Neural cell (in vitro differentiated cells): ENCODE results near the gene ITGA11. TPM values are rescaled to one million over a fixed set of nuclear protein-coding genes. Genes with fewer than 3 reads are reported as not detected.

Experiments
- H2AFZ ChIP-seq: fragments of 200-600, 300-800 bp; sonication (generic), shearing (Covaris generic); 2 replicates; pipeline ENCODE4 v1.6.0; 2014; ENCODE audit warnings: low read depth, mild to moderate bottlenecking, antibody characterized with exemption, low read length, moderate library complexity
- H3F3A ChIP-seq: fragments of 200-600 bp; shearing (Covaris generic); 2 replicates; pipeline ENCODE4 v1.6.1; 2016; ENCODE audit warnings: mild to moderate bottlenecking, moderate library complexity, mixed read lengths, antibody characterized with exemption, low read length; ENCODE audit not compliant: insufficient read depth, poor library complexity, severe bottlenecking
- H3K27ac ChIP-seq: fragments of 200-600, 300-800 bp; sonication (generic), shearing (Covaris generic); 2 replicates; pipeline ENCODE4 v1.5.1; 2014; ENCODE audit warnings: mild to moderate bottlenecking, low read length, moderate library complexity
- H3K27me3 ChIP-seq: fragments of 300-800, 200-600 bp; sonication (generic), shearing (Covaris generic); 2 replicates; pipeline ENCODE4 v1.6.0; 2014; ENCODE audit warnings: mild to moderate bottlenecking, low read depth, low read length, moderate library complexity; ENCODE audit not compliant: insufficient read depth
- H3K36me3 ChIP-seq: fragments of 300-800, 200-600 bp; sonication (generic), shearing (Covaris generic); 2 replicates; pipeline ENCODE4 v1.5.1; 2014; ENCODE audit warnings: mild to moderate bottlenecking, antibody characterized with exemption, low read length, moderate library complexity; ENCODE audit not compliant: insufficient read depth
- H3K4me2 ChIP-seq: fragments of 300-800, 200-600 bp; sonication (generic), shearing (Covaris generic); 2 replicates; pipeline ENCODE4 v1.6.0; 2014; ENCODE audit warnings: mild to moderate bottlenecking, low read length
- H3K4me3 ChIP-seq: fragments of 300-800, 200-600 bp; sonication (generic), shearing (Covaris generic); 2 replicates; pipeline ENCODE4 v1.5.1; 2014; ENCODE audit warnings: mild to moderate bottlenecking, low read length, moderate library complexity
- H3K79me2 ChIP-seq: fragments of 200-600 bp; shearing (Covaris generic); replicated peaks from 2 replicates; pipeline ENCODE4 v1.6.0; 2014; ENCODE audit warnings: mild to moderate bottlenecking, low read length, moderate library complexity; ENCODE audit not compliant: insufficient read depth
- H3K9ac ChIP-seq: fragments of 300-800, 200-600 bp; sonication (generic), shearing (Covaris generic); 2 replicates; pipeline ENCODE4 v1.6.1; 2016; ENCODE audit warnings: mild to moderate bottlenecking, low read length, mixed read lengths
- H3K9me2 ChIP-seq: fragments of 200-600 bp; shearing (Covaris generic); 2 replicates; pipeline ENCODE4 v1.6.1; 2016; ENCODE audit warnings: mild to moderate bottlenecking, low read length, mixed read lengths; ENCODE audit not compliant: insufficient read depth
- H3K9me3 ChIP-seq: fragments of 200-600, 300-800 bp; sonication (generic), shearing (Covaris generic); 2 replicates; pipeline ENCODE4 v1.6.1; 2016; ENCODE audit warnings: mild to moderate bottlenecking, mixed run types, low read length, moderate library complexity, mixed read lengths
- H4K20me1 ChIP-seq: fragments of 200-600 bp; shearing (Covaris generic); 2 replicates; pipeline ENCODE4 v1.6.1; 2016; ENCODE audit warnings: mild to moderate bottlenecking, mixed run types; ENCODE audit not compliant: insufficient read depth
- EP300 ChIP-seq: fragments of 450-650 bp; conservative IDR thresholded peaks from 2 replicates; pipeline ENCODE4 v1.6.1; 2014; ENCODE audit warnings: antibody characterized with exemption, mild to moderate bottlenecking, moderate library complexity; ENCODE audit not compliant: poor library complexity, severe bottlenecking
- EZH2 ChIP-seq: fragments of 200-600, 300-800 bp; shearing (Covaris generic), sonication (generic); IDR thresholded peaks from 2 replicates; pipeline ENCODE4 v1.6.1; 2014; ENCODE audit warnings: antibody characterized with exemption, low read length, borderline replicate concordance, mild to moderate bottlenecking; ENCODE audit not compliant: insufficient read depth, poor library complexity, severe bottlenecking
- MXI1 ChIP-seq: fragments of 450-650 bp; conservative IDR thresholded peaks from 2 replicates; pipeline ENCODE4 v1.6.1; 2014; ENCODE audit warnings: antibody characterized with exemption, mild to moderate bottlenecking; ENCODE audit not compliant: poor library complexity, severe bottlenecking
- POLR2AphosphoS5 ChIP-seq: IDR thresholded peaks from 2 replicates; pipeline ENCODE4 v1.6.1; 2012
- RAD21 ChIP-seq: fragments of 450-650 bp; conservative IDR thresholded peaks from 2 replicates; pipeline ENCODE4 v1.6.1; 2014; ENCODE audit warnings: antibody characterized with exemption, mild to moderate bottlenecking, moderate library complexity
- SMC3 ChIP-seq: fragments of 450-650 bp; conservative IDR thresholded peaks from 2 replicates; pipeline ENCODE4 v1.6.1; 2014; ENCODE audit warnings: antibody characterized with exemption, mild to moderate bottlenecking, moderate library complexity; ENCODE audit not compliant: poor library complexity
- TAF1 ChIP-seq: IDR thresholded peaks from 2 replicates; pipeline ENCODE4 v1.6.1; 2012; ENCODE audit warnings: low read depth
- polyA minus RNA-seq: library from RNA; depleted of rRNA, polyadenylated mRNA; stranded (reverse); fragments of >200 nt; gene quantifications from 2 replicates; pipeline ENCODE4 v1.2.3, GENCODE V29; 2014
- polyA plus RNA-seq: library from polyadenylated mRNA; depleted of rRNA; stranded (reverse); fragments of >200 nt; gene quantifications from 2 replicates; pipeline ENCODE4 v1.2.3, GENCODE V29; 2014
- TF ChIP-seq, protein P1 (sequence below): IDR thresholded peaks from 2 replicates; pipeline ENCODE4 v1.6.1; 2012; ENCODE audit warnings: borderline replicate concordance
- TF ChIP-seq, protein P2 (sequence below): fragments of 450-650 bp; IDR thresholded peaks from 2 replicates; pipeline ENCODE4 v1.5.1; 2014; ENCODE audit warnings: antibody characterized with exemption, mild to moderate bottlenecking, moderate library complexity; ENCODE audit not compliant: poor library complexity, severe bottlenecking

The ITGA11 gene, protein sequence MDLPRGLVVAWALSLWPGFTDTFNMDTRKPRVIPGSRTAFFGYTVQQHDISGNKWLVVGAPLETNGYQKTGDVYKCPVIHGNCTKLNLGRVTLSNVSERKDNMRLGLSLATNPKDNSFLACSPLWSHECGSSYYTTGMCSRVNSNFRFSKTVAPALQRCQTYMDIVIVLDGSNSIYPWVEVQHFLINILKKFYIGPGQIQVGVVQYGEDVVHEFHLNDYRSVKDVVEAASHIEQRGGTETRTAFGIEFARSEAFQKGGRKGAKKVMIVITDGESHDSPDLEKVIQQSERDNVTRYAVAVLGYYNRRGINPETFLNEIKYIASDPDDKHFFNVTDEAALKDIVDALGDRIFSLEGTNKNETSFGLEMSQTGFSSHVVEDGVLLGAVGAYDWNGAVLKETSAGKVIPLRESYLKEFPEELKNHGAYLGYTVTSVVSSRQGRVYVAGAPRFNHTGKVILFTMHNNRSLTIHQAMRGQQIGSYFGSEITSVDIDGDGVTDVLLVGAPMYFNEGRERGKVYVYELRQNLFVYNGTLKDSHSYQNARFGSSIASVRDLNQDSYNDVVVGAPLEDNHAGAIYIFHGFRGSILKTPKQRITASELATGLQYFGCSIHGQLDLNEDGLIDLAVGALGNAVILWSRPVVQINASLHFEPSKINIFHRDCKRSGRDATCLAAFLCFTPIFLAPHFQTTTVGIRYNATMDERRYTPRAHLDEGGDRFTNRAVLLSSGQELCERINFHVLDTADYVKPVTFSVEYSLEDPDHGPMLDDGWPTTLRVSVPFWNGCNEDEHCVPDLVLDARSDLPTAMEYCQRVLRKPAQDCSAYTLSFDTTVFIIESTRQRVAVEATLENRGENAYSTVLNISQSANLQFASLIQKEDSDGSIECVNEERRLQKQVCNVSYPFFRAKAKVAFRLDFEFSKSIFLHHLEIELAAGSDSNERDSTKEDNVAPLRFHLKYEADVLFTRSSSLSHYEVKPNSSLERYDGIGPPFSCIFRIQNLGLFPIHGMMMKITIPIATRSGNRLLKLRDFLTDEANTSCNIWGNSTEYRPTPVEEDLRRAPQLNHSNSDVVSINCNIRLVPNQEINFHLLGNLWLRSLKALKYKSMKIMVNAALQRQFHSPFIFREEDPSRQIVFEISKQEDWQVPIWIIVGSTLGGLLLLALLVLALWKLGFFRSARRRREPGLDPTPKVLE
- 0.04 TPM in 1 of 2 replicates, not detected in the other for polyA plus RNA-seq
- not detected in 2 replicates for polyA minus RNA-seq

DNA sequence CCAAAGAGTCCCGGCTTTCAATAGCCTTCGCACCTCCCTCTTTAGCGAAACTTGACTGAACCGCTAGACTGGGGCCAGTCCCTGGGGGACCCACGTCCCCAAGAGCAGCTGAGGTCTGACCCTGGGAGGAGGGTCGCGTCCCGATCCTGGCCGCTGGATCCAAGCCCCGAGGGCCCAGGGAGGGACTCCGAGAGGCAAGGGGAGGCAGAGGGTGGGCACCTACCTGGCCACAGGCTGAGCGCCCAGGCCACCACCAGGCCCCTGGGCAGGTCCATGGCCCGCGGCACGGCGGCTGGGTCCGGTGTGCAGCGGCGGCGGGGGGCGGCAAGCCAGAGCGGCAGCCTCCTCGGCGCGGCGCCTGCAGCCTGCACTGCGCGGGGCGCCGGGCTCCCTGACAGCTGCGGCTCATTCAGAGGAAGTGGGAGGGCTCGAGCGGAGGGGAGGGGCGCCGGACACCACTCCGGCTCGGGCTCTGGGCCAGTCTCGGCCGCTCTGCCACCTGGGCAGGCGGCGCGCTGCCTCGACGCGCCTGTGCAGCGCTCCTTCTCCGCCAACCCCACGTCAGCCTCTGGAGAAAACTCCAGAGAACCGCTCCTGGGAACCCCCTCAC is at the start of gene ITGA11:
Gene ITGA11, minus strand, starts transcription at position 372 of the 610 bp plus-strand sequence. Its CDS starts 97 bp downstream, at position 275.
- H3K79me2 ChIP-seq = no peaks in the 10 kb centered on the region
- peaks cover 47% of the 10 kb centered on the region for H3K27me3 ChIP-seq
- TF ChIP-seq EZH2 (peak; percentile 12), TAF1 (no peak), POLR2AphosphoS5 (no peak)
- TF ChIP-seq, protein P1, sequence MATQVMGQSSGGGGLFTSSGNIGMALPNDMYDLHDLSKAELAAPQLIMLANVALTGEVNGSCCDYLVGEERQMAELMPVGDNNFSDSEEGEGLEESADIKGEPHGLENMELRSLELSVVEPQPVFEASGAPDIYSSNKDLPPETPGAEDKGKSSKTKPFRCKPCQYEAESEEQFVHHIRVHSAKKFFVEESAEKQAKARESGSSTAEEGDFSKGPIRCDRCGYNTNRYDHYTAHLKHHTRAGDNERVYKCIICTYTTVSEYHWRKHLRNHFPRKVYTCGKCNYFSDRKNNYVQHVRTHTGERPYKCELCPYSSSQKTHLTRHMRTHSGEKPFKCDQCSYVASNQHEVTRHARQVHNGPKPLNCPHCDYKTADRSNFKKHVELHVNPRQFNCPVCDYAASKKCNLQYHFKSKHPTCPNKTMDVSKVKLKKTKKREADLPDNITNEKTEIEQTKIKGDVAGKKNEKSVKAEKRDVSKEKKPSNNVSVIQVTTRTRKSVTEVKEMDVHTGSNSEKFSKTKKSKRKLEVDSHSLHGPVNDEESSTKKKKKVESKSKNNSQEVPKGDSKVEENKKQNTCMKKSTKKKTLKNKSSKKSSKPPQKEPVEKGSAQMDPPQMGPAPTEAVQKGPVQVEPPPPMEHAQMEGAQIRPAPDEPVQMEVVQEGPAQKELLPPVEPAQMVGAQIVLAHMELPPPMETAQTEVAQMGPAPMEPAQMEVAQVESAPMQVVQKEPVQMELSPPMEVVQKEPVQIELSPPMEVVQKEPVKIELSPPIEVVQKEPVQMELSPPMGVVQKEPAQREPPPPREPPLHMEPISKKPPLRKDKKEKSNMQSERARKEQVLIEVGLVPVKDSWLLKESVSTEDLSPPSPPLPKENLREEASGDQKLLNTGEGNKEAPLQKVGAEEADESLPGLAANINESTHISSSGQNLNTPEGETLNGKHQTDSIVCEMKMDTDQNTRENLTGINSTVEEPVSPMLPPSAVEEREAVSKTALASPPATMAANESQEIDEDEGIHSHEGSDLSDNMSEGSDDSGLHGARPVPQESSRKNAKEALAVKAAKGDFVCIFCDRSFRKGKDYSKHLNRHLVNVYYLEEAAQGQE = no peak
- no peaks in the 10 kb centered on the region for H3K9me2 ChIP-seq
- H3K27ac ChIP-seq = no peak within 1 kb of the TSS
- H3F3A ChIP-seq = no peaks in the 10 kb centered on the region
- H3K4me2 ChIP-seq = peak within 1 kb of the TSS; percentile 30
- H2AFZ ChIP-seq = no peak within 1 kb of the TSS
- no peaks in the 10 kb centered on the region for H4K20me1 ChIP-seq
- no peaks in the 10 kb centered on the region for H3K9me3 ChIP-seq
- no peaks in the 10 kb centered on the region for H3K36me3 ChIP-seq
- H3K4me3 ChIP-seq = peak within 1 kb of the TSS; percentile 65
- peak within 1 kb of the TSS; percentile 20 for H3K9ac ChIP-seq

DNA sequence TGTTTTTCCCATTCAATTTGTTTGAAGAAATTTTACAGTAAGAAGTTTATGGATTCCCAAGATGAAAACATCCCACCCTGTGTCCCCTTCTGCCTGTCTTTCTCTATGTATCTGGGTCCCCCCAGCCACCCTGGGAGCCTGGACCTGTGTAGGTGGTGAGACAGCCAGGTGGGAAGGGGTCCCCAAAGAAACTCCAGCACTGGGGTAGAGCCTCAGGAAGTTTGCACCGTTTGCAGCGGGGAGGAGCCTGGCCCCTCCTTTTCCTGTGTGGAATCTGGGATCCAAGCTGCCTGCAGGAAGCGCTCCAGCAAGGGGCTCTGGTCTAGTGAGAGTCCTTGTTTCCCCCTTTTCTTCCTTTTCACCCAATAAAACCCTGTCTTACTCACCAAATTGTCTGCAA is 49.4 kb upstream of the ITGA11 start:
- Histone ChIP-seq H3K79me2 (no peaks in the 10 kb centered on the region), H3K4me2 (no peak overlapping the region), H3K9me2 (no peaks in the 10 kb centered on the region), H3K9ac (no peak overlapping the region), H3F3A (no peaks in the 10 kb centered on the region), H4K20me1 (no peaks in the 10 kb centered on the region), H2AFZ (no peak overlapping the region), H3K27ac (no peak overlapping the region), H3K9me3 (no peaks in the 10 kb centered on the region), H3K27me3 (no peaks in the 10 kb centered on the region), H3K36me3 (no peaks in the 10 kb centered on the region), H3K4me3 (no peak overlapping the region)
- TF ChIP-seq SMC3 (no peak), TAF1 (no peak), MXI1 (no peak), EP300 (no peak), EZH2 (no peak), RAD21 (no peak), POLR2AphosphoS5 (no peak)
- TF ChIP-seq, protein P1 = no peak
- TF ChIP-seq, protein P2, sequence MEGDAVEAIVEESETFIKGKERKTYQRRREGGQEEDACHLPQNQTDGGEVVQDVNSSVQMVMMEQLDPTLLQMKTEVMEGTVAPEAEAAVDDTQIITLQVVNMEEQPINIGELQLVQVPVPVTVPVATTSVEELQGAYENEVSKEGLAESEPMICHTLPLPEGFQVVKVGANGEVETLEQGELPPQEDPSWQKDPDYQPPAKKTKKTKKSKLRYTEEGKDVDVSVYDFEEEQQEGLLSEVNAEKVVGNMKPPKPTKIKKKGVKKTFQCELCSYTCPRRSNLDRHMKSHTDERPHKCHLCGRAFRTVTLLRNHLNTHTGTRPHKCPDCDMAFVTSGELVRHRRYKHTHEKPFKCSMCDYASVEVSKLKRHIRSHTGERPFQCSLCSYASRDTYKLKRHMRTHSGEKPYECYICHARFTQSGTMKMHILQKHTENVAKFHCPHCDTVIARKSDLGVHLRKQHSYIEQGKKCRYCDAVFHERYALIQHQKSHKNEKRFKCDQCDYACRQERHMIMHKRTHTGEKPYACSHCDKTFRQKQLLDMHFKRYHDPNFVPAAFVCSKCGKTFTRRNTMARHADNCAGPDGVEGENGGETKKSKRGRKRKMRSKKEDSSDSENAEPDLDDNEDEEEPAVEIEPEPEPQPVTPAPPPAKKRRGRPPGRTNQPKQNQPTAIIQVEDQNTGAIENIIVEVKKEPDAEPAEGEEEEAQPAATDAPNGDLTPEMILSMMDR = no peak
